ENCODE results near the gene FBRSL1.
A peak's percentile ranks its signal among the peaks of the same experiment; 100 is the strongest.
"Not testable (repeated sequence)": the region's sequence is repeated elsewhere in the genome, so short reads cannot be mapped to it uniquely, and the experiment has no call there.

FBRSL1 gene

GRCh38 chr12:132462788-132463187, 27.2 kb upstream of the FBRSL1 start:
- H3K4me1 ChIP-seq (ENCODE audit: control insufficient read depth in 2 of 2, insufficient read depth in 1 of 2, low read depth in 1 of 2, low read length in 2 of 2), result peaks cover 0 to 14% of the 10 kb centered on the region in 2 donors
- no CpG with 5 or more reads among the region's 5 CpGs for WGBS, 2 donors (ENCODE audit: extremely low coverage in 2 of 2, insufficient read length in 2 of 2, insufficient replicate concordance in 1 of 2)
- H3K36me3 ChIP-seq (replicated peaks in 1 of 2; ENCODE audit: control insufficient read depth in 2 of 2, insufficient read depth in 2 of 2, low read length in 2 of 2), result no peaks in the 10 kb centered on the region
- no peak for DNase-seq (ENCODE audit: low spot score)
- H3K4ac ChIP-seq (ENCODE audit: low read length), result no peak overlapping the region
- no peak overlapping the region for H2AK5ac ChIP-seq (ENCODE audit: low read depth, low read length)
- H3K9me3 ChIP-seq (replicated peaks in 1 of 2; ENCODE audit: control insufficient read depth in 2 of 2, insufficient read depth in 1 of 2, low read depth in 1 of 2, low read length in 2 of 2), result peaks cover 4 to 5% of the 10 kb centered on the region in 2 donors
- H3K14ac ChIP-seq (ENCODE audit: low read length), result no peak overlapping the region
- no peak overlapping the region for H3K4me3 ChIP-seq (ENCODE audit: low read length in 2 of 2)
- H3K23ac ChIP-seq (ENCODE audit: low read depth, low read length, poor library complexity), result no peak overlapping the region
- no peak overlapping the region for H3K18ac ChIP-seq (ENCODE audit: low read length)
- H4K91ac ChIP-seq (ENCODE audit: low read depth, low read length, poor library complexity), result no peak overlapping the region
- H3K27me3 ChIP-seq (ENCODE audit: control insufficient read depth in 3 of 3, insufficient read depth in 3 of 3, low read depth in 1 of 3, low read length in 3 of 3), result peaks cover 0 to 6% (median 0%) of the 10 kb centered on the region in 3 experiments
- H2BK12ac ChIP-seq (ENCODE audit: low read length), result no peak overlapping the region
- H2BK5ac ChIP-seq (ENCODE audit: low read length), result no peak overlapping the region
- no peak overlapping the region for H2BK120ac ChIP-seq (ENCODE audit: low read depth, low read length)
- H3K27ac ChIP-seq (replicated peaks; ENCODE audit: low read length), result no peak overlapping the region
- no peak overlapping the region for H2AFZ ChIP-seq (ENCODE audit: low read length)
- no peak overlapping the region for H3K9ac ChIP-seq (ENCODE audit: low read depth, low read length, poor library complexity)
- no peak overlapping the region for H2BK15ac ChIP-seq (ENCODE audit: low read length)
- H3K79me1 ChIP-seq (ENCODE audit: low read depth, low read length), result no peaks in the 10 kb centered on the region
- H4K8ac ChIP-seq (ENCODE audit: low read depth, low read length), result no peak overlapping the region
- H3K4me2 ChIP-seq (ENCODE audit: insufficient read depth, low read length, poor library complexity, severe bottlenecking), result no peak overlapping the region

GRCh38 chr12:132463284-132463924, 26.5 kb upstream of the FBRSL1 start:
- H2BK15ac ChIP-seq (ENCODE audit: low read length); H3K9me3 ChIP-seq (replicated peaks in 1 of 2; ENCODE audit: control insufficient read depth in 2 of 2, insufficient read depth in 1 of 2, low read depth in 1 of 2, low read length in 2 of 2); H3K4me2 ChIP-seq (ENCODE audit: insufficient read depth, low read length, poor library complexity, severe bottlenecking); H3K27me3 ChIP-seq (ENCODE audit: control insufficient read depth in 3 of 3, insufficient read depth in 3 of 3, low read depth in 1 of 3, low read length in 3 of 3); H2BK12ac ChIP-seq (ENCODE audit: low read length); H2BK120ac ChIP-seq (ENCODE audit: low read depth, low read length); H2BK5ac ChIP-seq (ENCODE audit: low read length); H3K9ac ChIP-seq (ENCODE audit: low read depth, low read length, poor library complexity); H3K18ac ChIP-seq (ENCODE audit: low read length); H3K27ac ChIP-seq (replicated peaks; ENCODE audit: low read length); H3K79me1 ChIP-seq (ENCODE audit: low read depth, low read length); H3K23ac ChIP-seq (ENCODE audit: low read depth, low read length, poor library complexity); H2AK5ac ChIP-seq (ENCODE audit: low read depth, low read length); H2AFZ ChIP-seq (ENCODE audit: low read length); DNase-seq (ENCODE audit: low spot score); H4K91ac ChIP-seq (ENCODE audit: low read depth, low read length, poor library complexity); H3K36me3 ChIP-seq (replicated peaks in 1 of 2; ENCODE audit: control insufficient read depth in 2 of 2, insufficient read depth in 2 of 2, low read length in 2 of 2); H3K14ac ChIP-seq (ENCODE audit: low read length); H3K4ac ChIP-seq (ENCODE audit: low read length): not testable (repeated sequence)
- peak overlapping the region; percentile 93 for H4K8ac ChIP-seq (ENCODE audit: low read depth, low read length)
- peak overlapping the region in 1 of 2 donors; percentile 47 for H3K4me3 ChIP-seq (ENCODE audit: low read length in 2 of 2)
- peaks cover 0 to 13% of the 10 kb centered on the region in 2 donors for H3K4me1 ChIP-seq (ENCODE audit: control insufficient read depth in 2 of 2, insufficient read depth in 1 of 2, low read depth in 1 of 2, low read length in 2 of 2)

GRCh38 chr12:132464304-132464703, 25.6 kb upstream of the FBRSL1 start:
- H3K9me3 ChIP-seq (replicated peaks in 1 of 2; ENCODE audit: control insufficient read depth in 2 of 2, insufficient read depth in 1 of 2, low read depth in 1 of 2, low read length in 2 of 2); H3K36me3 ChIP-seq (replicated peaks in 1 of 2; ENCODE audit: control insufficient read depth in 2 of 2, insufficient read depth in 2 of 2, low read length in 2 of 2); H3K9ac ChIP-seq (ENCODE audit: low read depth, low read length, poor library complexity); H3K27ac ChIP-seq (replicated peaks; ENCODE audit: low read length); H4K8ac ChIP-seq (ENCODE audit: low read depth, low read length); H2AFZ ChIP-seq (ENCODE audit: low read length); H3K4ac ChIP-seq (ENCODE audit: low read length); H3K18ac ChIP-seq (ENCODE audit: low read length); H2BK12ac ChIP-seq (ENCODE audit: low read length); H2AK5ac ChIP-seq (ENCODE audit: low read depth, low read length); H3K14ac ChIP-seq (ENCODE audit: low read length); H3K27me3 ChIP-seq (ENCODE audit: control insufficient read depth in 3 of 3, insufficient read depth in 3 of 3, low read depth in 1 of 3, low read length in 3 of 3); H3K79me1 ChIP-seq (ENCODE audit: low read depth, low read length); H3K4me2 ChIP-seq (ENCODE audit: insufficient read depth, low read length, poor library complexity, severe bottlenecking); H2BK5ac ChIP-seq (ENCODE audit: low read length); H4K91ac ChIP-seq (ENCODE audit: low read depth, low read length, poor library complexity); DNase-seq (ENCODE audit: low spot score); H2BK120ac ChIP-seq (ENCODE audit: low read depth, low read length): not testable (repeated sequence)
- H2BK15ac ChIP-seq (ENCODE audit: low read length), result peak overlapping the region; percentile 54
- H3K4me1 ChIP-seq (ENCODE audit: control insufficient read depth in 2 of 2, insufficient read depth in 1 of 2, low read depth in 1 of 2, low read length in 2 of 2), result peaks cover 0 to 13% of the 10 kb centered on the region in 2 donors
- peak overlapping the region in 1 of 2 donors; percentile 38 for H3K4me3 ChIP-seq (ENCODE audit: low read length in 2 of 2)
- WGBS, 2 donors (ENCODE audit: extremely low coverage in 2 of 2, insufficient read length in 2 of 2, insufficient replicate concordance in 1 of 2), result no CpG with 5 or more reads among the region's 5 CpGs
- peak overlapping the region; percentile 16 for H3K23ac ChIP-seq (ENCODE audit: low read depth, low read length, poor library complexity)

- Histone ChIP-seq H3K27ac (replicated peaks; ENCODE audit: low read length) (no peak overlapping the region), H3K36me3 (replicated peaks in 1 of 2; ENCODE audit: control insufficient read depth in 2 of 2, insufficient read depth in 2 of 2, low read length in 2 of 2) (no peaks in the 10 kb centered on the region), H3K4me1 (ENCODE audit: control insufficient read depth in 2 of 2, insufficient read depth in 1 of 2, low read depth in 1 of 2, low read length in 2 of 2) (peaks cover 0 to 10% of the 10 kb centered on the region in 2 donors), H3K9ac (ENCODE audit: low read depth, low read length, poor library complexity) (no peak overlapping the region), H3K4ac (ENCODE audit: low read length) (no peak overlapping the region), H2AK5ac (ENCODE audit: low read depth, low read length) (peak overlapping the region; percentile 39), H4K8ac (ENCODE audit: low read depth, low read length) (no peak overlapping the region), H2BK15ac (ENCODE audit: low read length) (peak overlapping the region; percentile 54), H3K27me3 (ENCODE audit: control insufficient read depth in 3 of 3, insufficient read depth in 3 of 3, low read depth in 1 of 3, low read length in 3 of 3) (no peaks in the 10 kb centered on the region), H4K91ac (ENCODE audit: low read depth, low read length, poor library complexity) (no peak overlapping the region), H3K79me1 (ENCODE audit: low read depth, low read length) (no peaks in the 10 kb centered on the region), H3K18ac (ENCODE audit: low read length) (peak overlapping the region; percentile 63), H3K4me2 (ENCODE audit: insufficient read depth, low read length, poor library complexity, severe bottlenecking) (no peak overlapping the region), H3K23ac (ENCODE audit: low read depth, low read length, poor library complexity) (peak overlapping the region; percentile 16), H3K9me3 (replicated peaks in 1 of 2; ENCODE audit: control insufficient read depth in 2 of 2, insufficient read depth in 1 of 2, low read depth in 1 of 2, low read length in 2 of 2) (peaks cover 4 to 5% of the 10 kb centered on the region in 2 donors), H2BK12ac (ENCODE audit: low read length) (no peak overlapping the region), H2BK5ac (ENCODE audit: low read length) (peak overlapping the region; percentile 88), H2AFZ (ENCODE audit: low read length) (no peak overlapping the region), H3K14ac (ENCODE audit: low read length) (no peak overlapping the region), H2BK120ac (ENCODE audit: low read depth, low read length) (no peak overlapping the region), H3K4me3 (ENCODE audit: low read length in 2 of 2) (peak overlapping the region in 1 of 2 donors; percentile 38)
- no peak for DNase-seq (ENCODE audit: low spot score)
- WGBS, 2 donors (ENCODE audit: extremely low coverage in 2 of 2, insufficient read length in 2 of 2, insufficient replicate concordance in 1 of 2), result no CpG with 5 or more reads among the region's 10 CpGs
Measured at GRCh38 chr12:132464820-132465219, 25.1 kb upstream of the FBRSL1 start.
